ENCODE data around the gene LCMT2.

GRCh38 chr15:43274136-43274535 is 56.2 kb downstream of the LCMT2 start:
- TF ChIP-seq POLR2A (IDR thresholded peaks at IDR 0.05), result no peak
- TF ChIP-seq CTCF (IDR thresholded peaks at IDR 0.05), result no peak

Data from tibial nerve (tissue), 3 donors.